Right lobe of liver (tissue), 6 donors: Measurements from ENCODE around the gene RAI1. TPM values are rescaled to one million over a fixed set of nuclear protein-coding genes. Genes with fewer than 3 reads are reported as not detected.

Experiments used
- ATAC-seq, 4 donors: fragments of 200-7000 bp; cut with Tn5 transposase; one replicate each; pipeline ENCODE4 v1.9.1; 2020; ENCODE audit warnings: mild to moderate bottlenecking in 4 of 4, moderate library complexity in 4 of 4
- DNase-seq, 3 donors: peaks; one replicate each; pipeline ENCODE4 v3.0.0-alpha.2; 2020
- H3K27ac ChIP-seq, 3 donors: fragments of 200-600 bp; one replicate each; pipeline ENCODE4 v1.8.0; 2022
- H3K27me3 ChIP-seq, 2 donors: fragments of 200-600 bp; one replicate each; pipeline ENCODE4 v1.8.0; 2022
- H3K36me3 ChIP-seq, 4 donors: fragments of 200-600 bp; sonication (generic) in 1 of 4; one replicate each; pipeline versions ENCODE4 v1.5.1 to v1.8.0; 2017 to 2022; ENCODE audit warnings: control low read depth in 1 of 4
- H3K4me1 ChIP-seq, 4 donors: fragments of 200-600 bp; sonication (generic) in 1 of 4; one replicate each; pipeline versions ENCODE4 v1.5.1 to v1.8.0; 2017 to 2022; ENCODE audit warnings: control low read depth in 1 of 4
- H3K4me3 ChIP-seq, 3 donors: fragments of 200-600 bp; one replicate each; pipeline ENCODE4 v1.8.0; 2022
- H3K9me3 ChIP-seq, 4 donors: fragments of 200-600 bp; sonication (generic) in 1 of 4; one replicate each; pipeline versions ENCODE4 v1.5.1 to v1.8.0; 2017 to 2022; ENCODE audit warnings: control low read depth in 1 of 4
- POLR2A ChIP-seq: fragments of 450-650 bp; IDR thresholded peaks from one replicate; pipeline ENCODE4 v1.6.1; 2017; ENCODE audit warnings: antibody characterized with exemption, mild to moderate bottlenecking
- WGBS: methylation state at CpG from one replicate; pipeline ENCODE4 v1.1.6; 2018; ENCODE audit warnings: low coverage, low lambda C conversion rate; ENCODE audit not compliant: insufficient coverage; ENCODE audit errors: missing lambda C conversion rate; 5-methylcytosine and 5-hydroxymethylcytosine counted together
- intact Hi-C, 2 donors: fragments of 100-400 bp; cut with DNase I; formaldehyde crosslinking; loops; one replicate each; pipeline versions ENCODE4 v1.11.2 to v1.14.1; 2022
- total RNA-seq, 6 experiments: library from RNA; depleted of rRNA in 2 of 6; stranded (reverse); fragments of >200 nt in 2 of 6; fragmentation: NEBNext Ultra II Directional in 3 of 6; extraction: Animal tissue kit (Norgen Biotek cat#: 25700) in 3 of 6; gene quantifications; one replicate each; pipeline versions ENCODE4 v1.1.0 to v1.2.4, GENCODE V29; 2016 to 2023
- TF ChIP-seq, protein P1 (sequence below), 4 donors: fragments of 200-600 bp in 3 of 4; fragments of 450-650 bp in 1 of 4; IDR thresholded peaks; one replicate each; pipeline versions ENCODE4 v1.5.1 to v1.8.0; 2016 to 2022; ENCODE audit warnings: antibody characterized with exemption in 4 of 4, mild to moderate bottlenecking in 2 of 4
- donor health status: DM: no; HTN: yes; CAD: no.
- donor health status: DM: no; HTN: no; CAD: no.
- donor health status: DM: no; HTN: no; CAD: no.
- donor health status: DM: no; HTN: yes; CAD: no.
- donor health status: DM: no; HTN: yes; CAD: no.

Gene RAI1
- total RNA-seq, 6 experiments from 2014 or later: 6.1 to 14.5 (median 8.4) TPM

DNA sequence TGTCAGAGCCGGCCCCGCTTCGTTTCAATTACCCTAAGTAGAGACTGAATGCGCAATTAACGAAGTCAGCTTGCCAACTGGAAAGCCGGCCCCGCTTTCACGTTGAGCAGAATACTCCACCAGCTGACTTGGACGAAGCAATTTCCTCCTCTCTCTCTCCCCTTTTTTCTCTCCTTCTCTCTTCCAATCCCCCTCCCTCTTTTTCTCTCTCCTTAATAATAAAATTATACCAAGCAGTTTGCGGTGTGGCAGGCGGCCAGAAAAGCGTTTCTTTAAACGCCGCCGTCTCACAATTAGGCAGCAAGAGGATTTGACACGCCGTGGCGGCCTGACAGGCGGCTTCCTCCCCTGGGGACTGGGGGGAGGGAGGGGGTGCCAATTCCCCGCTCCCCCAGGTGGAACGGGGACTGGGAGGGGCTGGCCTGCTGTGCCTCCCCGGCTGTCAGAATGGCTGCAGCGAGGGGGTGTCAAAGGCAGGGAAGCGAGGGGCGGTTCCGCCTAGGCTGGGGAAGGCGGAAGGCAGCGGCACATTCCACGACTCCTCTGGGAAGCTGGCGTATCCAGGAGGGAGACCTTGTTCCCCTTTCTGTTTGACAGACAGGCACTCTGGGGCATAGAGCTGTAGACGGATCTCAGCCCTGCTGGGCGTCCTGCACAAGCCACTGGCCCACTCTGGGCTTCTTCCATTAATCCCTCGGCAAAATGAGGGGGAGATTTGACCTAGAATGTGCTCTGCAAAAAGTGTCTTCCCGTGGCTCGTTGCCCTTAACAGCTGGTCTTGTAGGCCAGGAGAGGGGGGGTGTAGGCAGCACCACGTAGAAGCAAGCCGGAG is 102.8 kb downstream of the RAI1 start:
- no peak for TF ChIP-seq POLR2A
- TF ChIP-seq, protein P1, sequence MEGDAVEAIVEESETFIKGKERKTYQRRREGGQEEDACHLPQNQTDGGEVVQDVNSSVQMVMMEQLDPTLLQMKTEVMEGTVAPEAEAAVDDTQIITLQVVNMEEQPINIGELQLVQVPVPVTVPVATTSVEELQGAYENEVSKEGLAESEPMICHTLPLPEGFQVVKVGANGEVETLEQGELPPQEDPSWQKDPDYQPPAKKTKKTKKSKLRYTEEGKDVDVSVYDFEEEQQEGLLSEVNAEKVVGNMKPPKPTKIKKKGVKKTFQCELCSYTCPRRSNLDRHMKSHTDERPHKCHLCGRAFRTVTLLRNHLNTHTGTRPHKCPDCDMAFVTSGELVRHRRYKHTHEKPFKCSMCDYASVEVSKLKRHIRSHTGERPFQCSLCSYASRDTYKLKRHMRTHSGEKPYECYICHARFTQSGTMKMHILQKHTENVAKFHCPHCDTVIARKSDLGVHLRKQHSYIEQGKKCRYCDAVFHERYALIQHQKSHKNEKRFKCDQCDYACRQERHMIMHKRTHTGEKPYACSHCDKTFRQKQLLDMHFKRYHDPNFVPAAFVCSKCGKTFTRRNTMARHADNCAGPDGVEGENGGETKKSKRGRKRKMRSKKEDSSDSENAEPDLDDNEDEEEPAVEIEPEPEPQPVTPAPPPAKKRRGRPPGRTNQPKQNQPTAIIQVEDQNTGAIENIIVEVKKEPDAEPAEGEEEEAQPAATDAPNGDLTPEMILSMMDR (IDR thresholded peaks at IDR 0.05): no peak
- 24% methylated on average over 19 of the region's 37 CpGs for WGBS
- H3K9me3 ChIP-seq: no peaks in the 10 kb centered on the region
- H3K4me3 ChIP-seq: peak overlapping the region; percentile 33 to 53 (median 47)
- H3K4me1 ChIP-seq: peaks cover 0 to 54% (median 23%) of the 10 kb centered on the region in 4 donors
- intact Hi-C loops: no loop called here
- H3K36me3 ChIP-seq: no peaks in the 10 kb centered on the region
- no peak for ATAC-seq
- peak overlapping the region in 2 of 3 donors; percentile 40 to 51 for H3K27ac ChIP-seq
- no peak for DNase-seq
- H3K27me3 ChIP-seq: no peaks in the 10 kb centered on the region

DNA sequence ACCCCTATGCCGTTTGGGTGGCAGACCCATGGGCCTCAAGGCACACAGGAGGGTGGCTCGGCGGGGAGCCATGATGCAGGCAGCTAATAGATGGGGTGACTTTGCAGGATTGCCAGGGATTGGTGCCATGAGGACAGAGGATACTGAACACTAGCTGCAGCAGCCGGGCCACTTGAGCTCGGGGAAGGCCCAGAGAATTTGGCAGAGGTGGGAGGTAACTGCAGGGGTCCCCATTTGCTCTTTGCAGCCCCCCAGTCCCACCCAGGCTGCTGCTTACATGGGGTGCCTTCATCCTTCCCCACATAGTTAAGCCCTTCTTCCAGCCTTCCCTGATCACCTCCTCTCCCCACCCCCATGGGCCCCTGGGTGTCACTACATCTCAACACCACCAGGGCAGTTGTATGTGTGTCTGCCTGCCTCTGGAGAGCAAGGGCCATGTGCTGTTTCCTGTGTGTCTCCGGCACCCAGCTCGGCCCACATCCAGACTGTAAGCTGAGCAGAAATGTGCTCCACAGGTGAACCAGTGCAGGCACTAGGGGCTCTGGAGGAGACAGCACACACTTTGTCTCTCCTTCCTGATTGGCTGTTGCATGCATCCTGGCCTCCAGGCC is 103.5 kb downstream of the RAI1 start:
- no peak overlapping the region for H3K27ac ChIP-seq
- no peak for DNase-seq
- intact Hi-C loops: no loop called here

DNA sequence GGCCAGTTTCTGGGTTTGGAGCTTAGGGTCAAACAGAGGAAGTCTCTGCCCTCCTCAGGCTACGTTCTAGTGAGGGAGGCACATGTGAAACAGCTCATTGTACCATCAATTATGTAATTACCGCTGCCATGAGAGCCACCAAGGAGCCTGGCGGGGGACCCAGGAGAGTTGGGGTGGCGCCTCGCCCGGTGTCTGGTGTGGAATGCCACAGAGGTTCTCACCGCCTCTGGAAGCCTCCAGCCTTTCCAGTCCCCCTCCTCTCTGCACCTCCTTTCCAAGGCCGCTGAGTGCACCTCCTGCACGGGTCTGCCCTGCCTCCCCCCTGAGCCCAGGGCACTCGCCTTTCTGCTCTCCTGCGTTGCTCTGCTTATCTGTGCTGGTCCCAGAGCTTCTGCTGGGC is 104.1 kb downstream of the RAI1 start:
- Histone ChIP-seq H3K4me3 (no peak overlapping the region), H3K36me3 (no peaks in the 10 kb centered on the region), H3K9me3 (no peaks in the 10 kb centered on the region), H3K27me3 (no peaks in the 10 kb centered on the region), H3K27ac (no peak overlapping the region), H3K4me1 (peaks cover 0 to 54% (median 23%) of the 10 kb centered on the region in 4 donors)
- intact Hi-C loops: no loop called here
- ATAC-seq (no peak), DNase-seq (no peak)
- 37% methylated on average over 2 of the region's 11 CpGs for WGBS
- TF ChIP-seq, protein P1 (IDR thresholded peaks at IDR 0.05): no peak
- TF ChIP-seq POLR2A: no peak

More for the DNA sequence above, 103.5 kb downstream of the RAI1 start:
- no peaks in the 10 kb centered on the region for H3K9me3 ChIP-seq
- H3K27me3 ChIP-seq: no peaks in the 10 kb centered on the region
- 80% methylated on average over 1 of the region's 7 CpGs for WGBS
- H3K4me1 ChIP-seq: peaks cover 0 to 54% (median 23%) of the 10 kb centered on the region in 4 donors
- ATAC-seq: peak in 3 of 4 donors; percentile 1 to 39 (median 30)
- TF ChIP-seq, protein P1 (IDR thresholded peaks at IDR 0.05): peak in 1 of 4 donors; percentile 33
- no peak for TF ChIP-seq POLR2A
- no peaks in the 10 kb centered on the region for H3K36me3 ChIP-seq
- H3K4me3 ChIP-seq: no peak overlapping the region

- TF ChIP-seq, protein P1 (IDR thresholded peaks at IDR 0.05): no peak
- TF ChIP-seq POLR2A: no peak
- DNase-seq (no peak), ATAC-seq (no peak)
- Histone ChIP-seq H3K27ac (peak overlapping the region in 1 of 3 donors; percentile 35), H3K4me3 (no peak overlapping the region), H3K4me1 (peaks cover 0 to 48% (median 21%) of the 10 kb centered on the region in 4 donors), H3K27me3 (no peaks in the 10 kb centered on the region), H3K36me3 (no peaks in the 10 kb centered on the region), H3K9me3 (no peaks in the 10 kb centered on the region)
- intact Hi-C loops: no loop called here
- 75% methylated on average over 2 of the region's 2 CpGs for WGBS
These were observed 105.7 kb downstream of the RAI1 start for GRCh38 chr17:17786998-17787397.
